ENCODE data around the gene THG1L.

GRCh38 chr5:157750320-157750719 is 19.1 kb downstream of the THG1L start:
- TF ChIP-seq ZNF274 (IDR thresholded peaks at IDR 0.05; ENCODE audit: low read depth, low read length) (no peak), YY1 (IDR thresholded peaks at IDR 0.05; ENCODE audit: insufficient read depth, insufficient read length) (no peak)

Data from NT2/D1 (cell line).